Spleen (tissue), 11 donors: Measurements from ENCODE around the gene HPCAL1. TPM values are rescaled to one million over a fixed set of nuclear protein-coding genes. Genes with fewer than 3 reads are reported as not detected.

Experiments
- DNase-seq: peaks from one replicate; pipeline ENCODE4 v3.0.0-alpha.2; 2020
- H3K27ac ChIP-seq, 8 donors: fragments of 200-600 bp; sonication (generic) in 7 of 8; 1 replicate in 4 of 8; 2 replicates in 4 of 8; pipeline versions ENCODE4 v1.5.0 to v1.8.0; 2016 to 2021; ENCODE audit warnings: inconsistent platforms in 4 of 8, mild to moderate bottlenecking in 4 of 8, moderate library complexity in 1 of 8
- H3K27me3 ChIP-seq, 7 donors: fragments of 200-600 bp; sonication (generic) in 6 of 7; replicated peaks in 1 of 7; 1 replicate in 4 of 7; 2 replicates in 3 of 7; pipeline versions ENCODE4 v1.5.0 to v1.8.0; 2016 to 2021; ENCODE audit warnings: inconsistent platforms in 3 of 7, mild to moderate bottlenecking in 1 of 7
- H3K36me3 ChIP-seq, 6 donors: fragments of 200-600 bp; sonication (generic) in 5 of 6; 1 replicate in 4 of 6; 2 replicates in 2 of 6; pipeline versions ENCODE4 v1.5.0 to v1.8.0; 2016 to 2021; ENCODE audit warnings: inconsistent platforms in 2 of 6
- H3K4me1 ChIP-seq, 6 donors: fragments of 200-600 bp; sonication (generic) in 5 of 6; 1 replicate in 3 of 6; 2 replicates in 3 of 6; pipeline versions ENCODE4 v1.5.0 to v1.8.0; 2016 to 2021; ENCODE audit warnings: inconsistent platforms in 3 of 6
- H3K4me3 ChIP-seq, 8 donors: fragments of 200-600 bp; sonication (generic) in 7 of 8; 1 replicate in 4 of 8; 2 replicates in 4 of 8; pipeline versions ENCODE4 v1.5.0 to v1.8.0; 2016 to 2021; ENCODE audit warnings: inconsistent platforms in 4 of 8, mild to moderate bottlenecking in 4 of 8, moderate library complexity in 2 of 8
- H3K9me3 ChIP-seq, 8 donors: fragments of 200-600 bp; sonication (generic) in 7 of 8; 1 replicate in 4 of 8; 2 replicates in 4 of 8; pipeline versions ENCODE4 v1.5.0 to v1.8.0; 2016 to 2021; ENCODE audit warnings: inconsistent platforms in 4 of 8
- POLR2A ChIP-seq, 3 donors: fragments of 450-650 bp; IDR thresholded peaks; one replicate each; pipeline ENCODE4 v1.5.1; 2017; ENCODE audit warnings: antibody characterized with exemption in 3 of 3, mild to moderate bottlenecking in 1 of 3
- POLR2AphosphoS5 ChIP-seq, 3 donors: sonication (generic); formaldehyde crosslinking; IDR thresholded peaks; one replicate each; pipeline ENCODE4 v1.5.1; 2017; ENCODE audit warnings: antibody characterized with exemption in 3 of 3
- WGBS, 5 donors: extraction: QIAGEN DNeasy Blood & Tissue Kit in 3 of 5; methylation state at CpG; one replicate each; pipeline versions ENCODE4 v1.1.5 to v1.1.7; 2013 to 2018; 5-methylcytosine and 5-hydroxymethylcytosine counted together
- intact Hi-C: fragments of 100-400 bp; cut with DNase I; formaldehyde crosslinking; loops from one replicate; pipeline ENCODE4 v1.15.0; 2023; ENCODE audit warnings: low total_unique reads
- polyA plus RNA-seq, 3 donors: library from polyadenylated mRNA; stranded (reverse); fragments of 200-250 nt; gene quantifications; one replicate each; pipeline ENCODE4 v1.2.1, GENCODE V29; 2013
- total RNA-seq, 7 donors: library from RNA; depleted of rRNA in 3 of 7; stranded (reverse); fragments of >200 nt in 3 of 7; fragmentation: NEBNext Ultra II Directional in 4 of 7; extraction: Animal tissue kit (Norgen Biotek cat#: 25700) in 4 of 7; gene quantifications; one replicate each; pipeline versions ENCODE4 v1.1.0 to v1.2.1, GENCODE V29; 2016 to 2021
- TF ChIP-seq, protein P1 (sequence below), 11 experiments: fragments of 200-600 bp in 7 of 11; fragments of 450-650 bp in 4 of 11; sonication (generic) in 4 of 11; IDR thresholded peaks in 8 of 11; conservative IDR thresholded peaks in 3 of 11; 1 replicate in 7 of 11; 2 replicates in 4 of 11; pipeline versions ENCODE4 v1.4.0 to v1.8.0; 2016 to 2021; ENCODE audit warnings: antibody characterized with exemption in 11 of 11, inconsistent platforms in 4 of 11, mild to moderate bottlenecking in 1 of 11
- donor health status: healthy with polysubstance abuse.
- donor health status: DM: no; HTN: no; CAD: no; lungs with moderate emphysema.
- donor health status: DM: no; HTN: no; CAD: no.
- donor health status: Bipolar disorder and iron deficiency.
- donor health status: healthy.
- donor health status: DM: no; HTN: no; CAD: no.
- donor health status: DM: yes; HTN: yes; CAD: no.

Gene HPCAL1
- total and polyA plus RNA-seq, 10 donors: 41.9 to 80.6 (median 57.7) TPM

DNA sequence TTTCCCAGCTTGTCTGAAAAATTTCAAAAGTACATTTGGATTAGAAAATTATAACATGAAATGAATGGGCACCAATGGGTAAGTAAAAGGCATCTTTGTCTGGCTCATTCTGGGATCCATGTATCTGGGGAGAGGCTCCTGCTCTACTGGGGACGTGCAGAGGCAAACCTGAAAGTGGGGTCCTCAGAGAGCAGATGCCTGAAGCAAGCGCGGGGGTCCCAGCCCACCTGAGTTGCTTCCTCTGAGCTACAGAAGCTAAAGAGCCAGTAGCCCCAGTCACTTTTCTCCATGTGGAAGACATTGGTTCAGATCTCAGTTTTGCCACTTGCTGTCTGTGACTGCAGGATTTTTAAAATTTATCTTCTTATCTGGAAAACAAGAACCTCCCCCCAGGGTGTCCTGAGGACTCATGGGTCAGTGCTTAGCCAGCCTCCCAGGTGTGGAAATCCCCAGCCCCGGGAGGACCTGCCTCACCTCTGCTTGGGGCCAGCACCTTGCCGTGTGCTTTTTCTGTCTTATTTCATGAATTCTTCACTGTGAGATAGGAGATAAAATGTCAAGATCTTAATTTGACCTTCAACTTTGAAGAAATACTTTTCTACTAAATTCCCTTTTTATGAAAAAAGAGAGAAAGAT, 170.5 kb downstream of the HPCAL1 start:
- 79 to 91% (median 82%) methylated on average over 5 of the region's 5 CpGs for WGBS, 5 donors

DNA sequence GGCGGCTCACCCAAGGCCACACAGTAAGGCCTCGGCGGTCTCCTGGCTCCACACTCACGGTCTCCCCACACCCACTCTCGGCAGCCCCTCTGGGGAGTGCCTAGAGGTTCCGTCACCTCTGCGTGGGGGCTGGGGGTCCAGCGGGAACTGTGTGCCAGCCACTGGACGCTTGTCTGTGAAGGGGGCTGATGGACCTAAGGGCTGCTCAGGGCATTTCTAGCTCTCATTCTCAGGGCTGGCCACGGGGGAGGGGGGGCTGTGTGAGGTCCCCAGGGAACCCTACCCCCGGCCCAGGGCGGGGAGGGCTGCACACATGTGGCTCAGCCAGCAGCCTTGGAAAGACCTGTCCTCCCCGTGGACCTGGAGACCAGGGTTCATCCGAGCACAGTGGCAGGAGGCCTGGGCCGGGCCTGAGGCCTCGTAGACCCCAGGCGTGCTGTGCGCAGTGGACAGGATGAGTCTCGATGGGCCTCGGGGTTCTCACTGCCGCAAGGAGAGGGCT, 172.6 kb downstream of the HPCAL1 start:
- peak; percentile 54 for DNase-seq
- intact Hi-C loops: no loop called here
- peaks cover 0 to 5% (median 0%) of the 10 kb centered on the region in 6 donors for H3K4me1 ChIP-seq
- no peaks in the 10 kb centered on the region for H3K36me3 ChIP-seq
- no peaks in the 10 kb centered on the region for H3K9me3 ChIP-seq
- H3K27ac ChIP-seq: no peak overlapping the region
- no peaks in the 10 kb centered on the region for H3K27me3 ChIP-seq
- H3K4me3 ChIP-seq: no peak overlapping the region
- WGBS, 5 donors: 87 to 95% (median 93%) methylated on average over 15 to 21 of the region's 21 CpGs
- TF ChIP-seq, protein P1, sequence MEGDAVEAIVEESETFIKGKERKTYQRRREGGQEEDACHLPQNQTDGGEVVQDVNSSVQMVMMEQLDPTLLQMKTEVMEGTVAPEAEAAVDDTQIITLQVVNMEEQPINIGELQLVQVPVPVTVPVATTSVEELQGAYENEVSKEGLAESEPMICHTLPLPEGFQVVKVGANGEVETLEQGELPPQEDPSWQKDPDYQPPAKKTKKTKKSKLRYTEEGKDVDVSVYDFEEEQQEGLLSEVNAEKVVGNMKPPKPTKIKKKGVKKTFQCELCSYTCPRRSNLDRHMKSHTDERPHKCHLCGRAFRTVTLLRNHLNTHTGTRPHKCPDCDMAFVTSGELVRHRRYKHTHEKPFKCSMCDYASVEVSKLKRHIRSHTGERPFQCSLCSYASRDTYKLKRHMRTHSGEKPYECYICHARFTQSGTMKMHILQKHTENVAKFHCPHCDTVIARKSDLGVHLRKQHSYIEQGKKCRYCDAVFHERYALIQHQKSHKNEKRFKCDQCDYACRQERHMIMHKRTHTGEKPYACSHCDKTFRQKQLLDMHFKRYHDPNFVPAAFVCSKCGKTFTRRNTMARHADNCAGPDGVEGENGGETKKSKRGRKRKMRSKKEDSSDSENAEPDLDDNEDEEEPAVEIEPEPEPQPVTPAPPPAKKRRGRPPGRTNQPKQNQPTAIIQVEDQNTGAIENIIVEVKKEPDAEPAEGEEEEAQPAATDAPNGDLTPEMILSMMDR (IDR thresholded peaks at IDR 0.05 in 8 of 11, conservative IDR thresholded peaks at IDR 0.05 in 3 of 11): no peak
- TF ChIP-seq POLR2A (IDR thresholded peaks at IDR 0.05) (no peak), POLR2AphosphoS5 (IDR thresholded peaks at IDR 0.05) (no peak)

More for the DNA sequence above, 170.5 kb downstream of the HPCAL1 start:
- Histone ChIP-seq H3K4me1 (peaks cover 0 to 5% (median 0%) of the 10 kb centered on the region in 6 donors), H3K36me3 (no peaks in the 10 kb centered on the region), H3K27me3 (no peaks in the 10 kb centered on the region), H3K9me3 (no peaks in the 10 kb centered on the region), H3K27ac (no peak overlapping the region), H3K4me3 (no peak overlapping the region)
- intact Hi-C loops: no loop called here
- DNase-seq: peak; percentile 32
- TF ChIP-seq POLR2A (IDR thresholded peaks at IDR 0.05) (no peak), POLR2AphosphoS5 (IDR thresholded peaks at IDR 0.05) (no peak)
- TF ChIP-seq, protein P1 (IDR thresholded peaks at IDR 0.05 in 8 of 11, conservative IDR thresholded peaks at IDR 0.05 in 3 of 11): no peak

DNA sequence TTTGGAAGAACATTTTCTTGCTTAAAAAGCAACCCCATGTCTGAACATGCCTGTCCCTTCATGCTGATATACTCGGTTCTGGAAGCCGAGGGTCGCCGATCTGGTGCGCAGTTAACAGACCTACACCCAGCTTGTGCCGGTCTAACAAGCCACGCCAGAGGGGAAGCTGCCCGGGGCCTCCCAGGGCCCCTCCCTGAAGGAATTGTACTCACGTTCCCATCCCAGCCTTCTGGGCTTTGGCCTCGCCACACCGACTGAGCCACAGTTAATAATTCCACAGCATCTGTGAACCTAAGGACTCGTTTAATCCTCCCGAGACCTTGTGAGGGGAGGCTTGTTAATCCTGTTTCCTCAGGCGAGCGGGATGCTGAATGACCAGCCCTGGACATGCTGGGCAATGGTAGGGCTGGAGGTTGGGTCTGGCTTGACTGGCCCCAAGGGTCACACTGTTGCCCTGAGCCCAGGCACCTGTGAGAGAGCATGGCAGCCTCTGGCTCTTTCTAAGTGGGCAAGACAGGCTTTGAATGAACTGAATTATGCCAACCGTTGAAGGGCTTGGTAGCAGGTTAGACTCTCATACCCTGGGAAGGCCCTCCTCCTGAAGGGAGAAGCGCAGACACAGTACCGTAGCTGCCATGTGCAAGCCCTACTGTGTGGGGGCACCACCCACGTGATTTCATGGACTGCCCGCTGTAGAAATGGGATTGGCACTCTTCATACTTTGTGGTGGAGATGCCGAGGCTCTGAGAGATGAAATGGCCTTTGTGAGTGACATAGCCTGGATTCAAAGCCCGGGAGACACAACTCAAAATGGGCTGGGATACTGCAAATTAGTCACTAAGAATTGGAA, 173.3 kb downstream of the HPCAL1 start:
- peak; percentile 67 for DNase-seq
- 87 to 93% (median 89%) methylated on average over 20 to 22 of the region's 22 CpGs for WGBS, 5 donors

More for the DNA sequence above, 173.3 kb downstream of the HPCAL1 start:
- peaks cover 0 to 5% (median 0%) of the 10 kb centered on the region in 6 donors for H3K4me1 ChIP-seq
- H3K27ac ChIP-seq: no peak overlapping the region
- H3K9me3 ChIP-seq: no peaks in the 10 kb centered on the region
- no peaks in the 10 kb centered on the region for H3K36me3 ChIP-seq
- no peak overlapping the region for H3K4me3 ChIP-seq
- H3K27me3 ChIP-seq: no peaks in the 10 kb centered on the region
- intact Hi-C loops: no loop called here
- TF ChIP-seq POLR2AphosphoS5 (IDR thresholded peaks at IDR 0.05) (no peak), POLR2A (IDR thresholded peaks at IDR 0.05) (no peak)
- TF ChIP-seq, protein P1 (IDR thresholded peaks at IDR 0.05 in 8 of 11, conservative IDR thresholded peaks at IDR 0.05 in 3 of 11): no peak
